NCI-H460 (cell line): Measurements from ENCODE around the gene ZNF100. TPM values are rescaled to one million over a fixed set of nuclear protein-coding genes. Genes with fewer than 3 reads are reported as not detected.
"Not testable (repeated sequence)": the region's sequence is repeated elsewhere in the genome, so short reads cannot be mapped to it uniquely, and the experiment has no call there.

Experiments used
- DNase-seq: peaks from one replicate; pipeline ENCODE4 v3.0.0-alpha.2; 2016; ENCODE audit warnings: low read depth; ENCODE audit errors: extremely low read depth
- small RNA-seq, 2 experiments: library from RNA; depleted of rRNA; stranded (forward); fragments of <200 nt; gene quantifications; one replicate each; pipeline ENCODE3, GENCODE V24; 2014
- total RNA-seq: library from RNA; depleted of rRNA; stranded (reverse); fragments of >200 nt; shearing (Covaris generic); gene quantifications from 2 replicates; pipeline ENCODE4 v1.2.3, GENCODE V29; 2014; rRNA removed

Gene ZNF100
- total RNA-seq, 1 experiment from 2014 or later = 2.3 TPM

DNA sequence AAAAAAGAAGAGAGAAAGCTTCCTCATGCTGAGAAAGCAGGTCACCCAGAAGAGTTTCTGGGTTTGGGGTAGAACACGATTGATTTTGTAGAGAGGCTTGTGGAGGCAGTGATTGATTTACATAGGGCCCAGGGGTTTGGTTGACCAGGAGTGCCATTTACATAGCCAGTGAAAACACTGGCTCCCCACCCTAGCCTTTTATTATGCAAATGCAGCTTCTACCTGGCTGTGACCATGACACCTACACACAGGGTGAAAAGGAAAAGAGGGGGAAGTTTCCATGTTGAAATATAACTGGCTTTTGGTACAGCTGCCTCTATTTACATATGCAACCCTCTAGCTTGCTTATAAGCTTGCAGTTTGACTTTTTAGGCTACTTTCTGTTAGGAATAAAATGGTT is 62.0 kb downstream of the ZNF100 start:
- no peak for DNase-seq

- no peak for DNase-seq
These were observed 63.1 kb downstream of the ZNF100 start for GRCh38 chr19:21704320-21704719.

DNA sequence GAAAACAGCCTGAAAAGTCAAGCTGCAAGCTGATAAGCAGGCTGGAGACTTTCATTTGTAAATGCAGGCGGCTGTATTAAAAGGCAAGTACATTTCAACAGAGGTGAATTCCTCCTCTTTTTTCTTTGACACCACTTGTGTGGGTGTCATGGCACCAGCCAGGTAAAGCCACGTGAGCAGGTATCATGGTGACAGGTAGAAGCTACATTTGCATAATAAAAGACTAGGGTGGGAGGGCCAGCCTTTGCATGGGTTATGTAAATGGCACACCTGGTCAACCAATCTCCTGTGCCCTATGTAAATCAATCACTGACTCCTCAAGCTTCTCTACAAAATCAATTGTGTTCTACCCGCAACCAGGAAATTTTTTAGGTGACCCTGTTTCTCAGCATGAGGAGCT is 68.2 kb downstream of the ZNF100 start:
- DNase-seq = no peak

DNA sequence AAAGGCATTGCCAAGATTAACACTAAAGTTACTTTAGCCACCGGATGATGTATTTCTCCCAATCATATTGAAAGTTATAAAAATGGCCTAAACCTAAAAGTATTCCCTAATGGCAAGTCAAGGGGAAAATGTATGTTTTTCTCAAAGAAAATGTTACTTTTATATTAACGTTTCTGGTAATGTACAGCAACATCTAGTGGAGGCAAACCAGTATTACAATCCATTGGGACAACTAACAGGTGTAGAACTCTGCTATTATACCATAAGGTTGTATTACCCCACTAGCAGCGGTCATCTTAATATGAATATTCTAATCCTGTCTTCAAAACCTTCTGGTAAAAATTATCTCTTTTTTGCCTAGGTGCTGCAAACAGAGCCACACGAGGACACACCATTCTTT is 69.2 kb downstream of the ZNF100 start:
- DNase-seq = no peak

GRCh38 chr19:21697698-21698097 is 69.7 kb downstream of the ZNF100 start:
- no peak for DNase-seq

- no peak for DNase-seq
These were observed 73.0 kb downstream of the ZNF100 start for GRCh38 chr19:21694171-21694906.

DNA sequence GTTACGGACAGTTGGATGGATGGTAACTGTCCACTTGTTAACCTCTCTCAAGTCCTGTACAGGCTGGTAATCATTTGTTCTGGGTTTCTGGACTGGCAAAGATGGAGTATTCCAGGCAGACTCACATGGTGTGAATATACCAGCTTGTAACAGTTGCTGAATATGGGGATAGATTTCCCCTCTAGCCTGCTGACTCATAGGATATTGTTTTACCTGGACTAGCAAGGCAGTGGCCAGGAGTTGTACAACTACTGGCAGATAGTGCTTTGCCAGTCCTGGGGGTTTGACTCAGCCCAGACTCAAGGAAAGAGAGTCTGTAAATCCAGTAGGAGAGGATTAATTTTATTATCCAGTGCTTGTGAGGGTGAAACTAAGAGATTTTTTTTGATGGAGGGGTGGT is 74.0 kb downstream of the ZNF100 start:
- DNase-seq = no peak

DNA sequence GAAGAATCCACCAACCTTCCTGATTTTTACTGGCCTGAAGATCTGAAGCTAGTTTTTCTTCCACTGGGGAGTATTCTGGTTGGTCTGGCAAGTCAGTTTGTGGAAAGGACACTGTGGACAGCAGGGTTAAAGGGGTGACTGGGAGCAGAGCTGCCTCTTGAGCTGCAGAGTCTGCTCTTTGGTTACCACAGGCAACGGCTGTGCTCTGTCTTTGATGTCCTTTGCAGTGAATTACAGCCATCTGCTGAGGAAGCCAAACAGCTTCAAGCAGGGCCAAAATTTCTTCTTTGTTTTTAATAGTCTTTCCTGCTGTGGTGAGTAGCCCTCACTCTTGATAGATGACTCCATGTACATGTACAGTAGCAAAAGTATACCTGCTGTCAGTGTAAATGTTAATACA is 75.7 kb downstream of the ZNF100 start:
- DNase-seq = no peak

GRCh38 chr19:21688464-21688863 is 78.9 kb downstream of the ZNF100 start:
- no peak for DNase-seq

DNA sequence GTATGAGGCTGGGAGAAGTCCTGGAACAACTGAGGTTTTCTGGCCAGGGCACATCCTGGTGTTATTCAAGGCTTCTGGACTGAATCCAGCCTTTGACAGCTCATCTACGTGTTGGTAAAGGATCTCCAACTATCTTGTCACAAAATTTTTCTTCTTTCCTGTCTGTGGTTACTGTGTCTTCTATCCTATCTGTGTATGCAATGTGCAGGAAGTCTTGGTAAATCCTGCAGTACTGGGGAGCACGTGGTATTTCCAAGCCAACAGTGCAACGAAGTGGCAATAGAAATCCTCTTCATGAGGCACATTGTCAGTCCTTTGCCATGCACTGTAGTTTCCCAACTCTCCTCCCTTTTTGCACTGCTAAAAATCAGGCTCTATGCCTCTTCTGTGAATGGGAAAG is 86.7 kb downstream of the ZNF100 start:
- no peak for DNase-seq

- DNase-seq = no peak
These were observed 87.4 kb downstream of the ZNF100 start for GRCh38 chr19:21680026-21680425.

DNA sequence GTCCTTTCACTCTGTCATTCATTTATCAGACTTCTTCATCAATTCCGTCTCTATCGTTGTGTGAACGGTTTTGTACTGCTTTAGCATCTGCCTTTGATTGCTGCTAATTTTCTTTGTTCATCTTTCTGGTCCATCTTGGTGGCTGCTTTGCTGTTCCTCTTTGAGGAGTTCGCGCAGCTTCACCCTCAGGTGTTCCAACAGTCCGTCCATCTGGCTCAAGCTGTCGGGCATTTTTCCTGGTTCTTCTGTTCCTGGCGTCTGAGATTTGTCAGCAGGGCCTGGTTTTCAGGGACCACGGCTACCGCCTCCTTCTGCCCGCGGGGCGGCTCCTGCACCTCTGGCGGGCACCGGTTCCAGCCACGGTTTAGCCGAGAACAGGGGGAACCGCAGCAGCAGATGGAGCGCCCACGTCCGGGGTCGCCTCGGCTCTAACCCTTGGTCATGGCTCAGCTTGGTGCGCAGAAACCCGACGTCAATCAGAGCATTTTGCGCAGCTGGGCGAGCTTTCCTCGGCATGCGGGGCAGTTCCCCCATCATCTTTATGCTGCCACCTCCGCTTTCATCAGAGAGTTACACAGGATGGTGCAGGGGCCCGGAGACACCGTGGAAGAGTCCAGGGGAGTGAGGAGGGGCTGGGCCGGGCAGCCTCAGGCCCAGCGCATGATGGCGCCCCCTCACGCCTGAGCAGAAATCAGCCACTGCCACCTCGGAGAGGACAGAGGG is 89.5 kb downstream of the ZNF100 start:
- no peak for DNase-seq

- no peak for DNase-seq
These were observed 92.9 kb downstream of the ZNF100 start for GRCh38 chr19:21674454-21674853.

GRCh38 chr19:21673479-21673878 is 93.9 kb downstream of the ZNF100 start:
- not testable (repeated sequence) for DNase-seq

Small RNAs within 50 kb of the gene (small RNA-seq; reads per million reads assigned to genes)
- gene VN1R84P = 0 reads per million in 2 experiments

Other genes with a start within 250 kb of the ZNF100 start
- gene ZNF43, start 68.6 kb upstream of the ZNF100 start, total RNA-seq = not detected in 2 replicates
- gene ZNF208, start 243.4 kb upstream of the ZNF100 start, total RNA-seq = 0.35 TPM in 1 of 2 replicates, not detected in the other